CD14-positive monocyte (primary cell): ENCODE results near the gene SP110. TPM values are rescaled to one million over a fixed set of nuclear protein-coding genes. Genes with fewer than 3 reads are reported as not detected.

ENCODE experiments used
- DNase-seq, 3 donors: peaks; one replicate each; pipeline ENCODE4 v3.0.0-alpha.2; 2011 to 2022
- H2AFZ ChIP-seq: 2 replicates; pipeline ENCODE4 v1.6.0; 2012; ENCODE audit warnings: mild to moderate bottlenecking, low read depth, low read length, inconsistent platforms; ENCODE audit not compliant: insufficient read depth, poor library complexity, severe bottlenecking
- H3K27ac ChIP-seq, 2 donors: 1 replicate in 1 of 2; 2 replicates in 1 of 2; pipeline ENCODE4 v1.5.1; 2012 to 2013; ENCODE audit warnings: low read length in 2 of 2, control low read depth in 1 of 2, inconsistent platforms in 1 of 2, low read depth in 1 of 2, mild to moderate bottlenecking in 1 of 2
- H3K27me3 ChIP-seq, 2 donors: one replicate each; pipeline versions ENCODE4 v1.6.0 to v1.6.1; 2011 to 2013; ENCODE audit warnings: low read length in 2 of 2; ENCODE audit not compliant: control insufficient read depth in 2 of 2, insufficient read depth in 2 of 2
- H3K36me3 ChIP-seq, 2 donors: replicated peaks in 1 of 2; 1 replicate in 1 of 2; 2 replicates in 1 of 2; pipeline versions ENCODE4 v1.5.1 to v1.6.1; 2012 to 2013; ENCODE audit warnings: low read length in 2 of 2, control low read depth in 1 of 2, inconsistent platforms in 1 of 2, mild to moderate bottlenecking in 1 of 2; ENCODE audit not compliant: insufficient read depth in 2 of 2, control insufficient read depth in 1 of 2
- H3K4me1 ChIP-seq, 2 donors: 1 replicate in 1 of 2; 2 replicates in 1 of 2; pipeline versions ENCODE4 v1.5.1 to v1.6.1; 2012 to 2013; ENCODE audit warnings: low read length in 2 of 2, control low read depth in 1 of 2, inconsistent platforms in 1 of 2, mild to moderate bottlenecking in 1 of 2, moderate library complexity in 1 of 2; ENCODE audit not compliant: insufficient read depth in 2 of 2, control insufficient read depth in 1 of 2
- H3K4me2 ChIP-seq: replicated peaks from 2 replicates; pipeline ENCODE3; 2012; ENCODE audit warnings: low read length, moderate library complexity, mild to moderate bottlenecking; ENCODE audit not compliant: poor library complexity, severe bottlenecking; ENCODE audit errors: extremely low read depth
- H3K4me3 ChIP-seq, 3 experiments: fragments of 200-600 bp in 1 of 3; sonication (generic) in 1 of 3; replicated peaks in 1 of 3; 1 replicate in 2 of 3; 2 replicates in 1 of 3; pipeline ENCODE4 v1.5.1; 2011 to 2013; ENCODE audit warnings: low read length in 3 of 3, mild to moderate bottlenecking in 3 of 3, control low read depth in 2 of 3, low read depth in 2 of 3, inconsistent platforms in 1 of 3, moderate library complexity in 1 of 3
- H3K79me2 ChIP-seq: 2 replicates; pipeline ENCODE4 v1.6.0; 2012; ENCODE audit warnings: mild to moderate bottlenecking, control low read depth, inconsistent platforms, low read length, moderate library complexity; ENCODE audit not compliant: insufficient read depth
- H3K9ac ChIP-seq: 2 replicates; pipeline ENCODE4 v1.6.0; 2017; ENCODE audit warnings: low read length, mild to moderate bottlenecking; ENCODE audit not compliant: insufficient read depth, poor library complexity, severe bottlenecking
- H3K9me3 ChIP-seq, 2 donors: replicated peaks in 1 of 2; 1 replicate in 1 of 2; 2 replicates in 1 of 2; pipeline versions ENCODE4 v1.5.1 to v1.6.1; 2012 to 2013; ENCODE audit warnings: low read length in 2 of 2, control low read depth in 1 of 2; ENCODE audit not compliant: control insufficient read depth in 1 of 2, insufficient read depth in 1 of 2
- H4K20me1 ChIP-seq: 2 replicates; pipeline ENCODE4 v1.6.0; 2012; ENCODE audit warnings: mild to moderate bottlenecking, low read length, control low read depth, moderate library complexity; ENCODE audit not compliant: insufficient read depth
- H3K27ac Mint-ChIP-seq, 7 donors: one replicate each; pipeline ENCODE4 v1.8.0; 2020; ENCODE audit warnings: mild to moderate bottlenecking in 7 of 7, mixed read lengths in 7 of 7, moderate library complexity in 6 of 7, inconsistent platforms in 2 of 7
- H3K27me3 Mint-ChIP-seq, 3 donors: one replicate each; pipeline ENCODE4 v1.8.0; 2021 to 2022; ENCODE audit warnings: low read depth in 3 of 3, mild to moderate bottlenecking in 3 of 3, mixed read lengths in 3 of 3, moderate library complexity in 3 of 3, inconsistent platforms in 1 of 3
- H3K36me3 Mint-ChIP-seq, 2 donors: one replicate each; pipeline ENCODE4 v1.8.0; 2020; ENCODE audit warnings: mixed read lengths in 2 of 2, inconsistent platforms in 1 of 2, mild to moderate bottlenecking in 1 of 2
- H3K4me1 Mint-ChIP-seq: one replicate; pipeline ENCODE4 v1.8.0; 2020; ENCODE audit warnings: mild to moderate bottlenecking, mixed read lengths
- H3K4me3 Mint-ChIP-seq, 2 donors: one replicate each; pipeline ENCODE4 v1.8.0; 2020; ENCODE audit warnings: mild to moderate bottlenecking in 2 of 2, mixed read lengths in 2 of 2, moderate library complexity in 1 of 2
- H3K9me3 Mint-ChIP-seq, 7 donors: one replicate each; pipeline ENCODE4 v1.8.0; 2020 to 2022; ENCODE audit warnings: mixed read lengths in 7 of 7, mild to moderate bottlenecking in 6 of 7, moderate library complexity in 6 of 7, inconsistent platforms in 2 of 7
- WGBS: methylation state at CpG from one replicate; pipeline ENCODE4 v1.1.5; 2013; ENCODE audit warnings: missing lambda C conversion rate; ENCODE audit not compliant: insufficient coverage; 5-methylcytosine and 5-hydroxymethylcytosine counted together
- intact Hi-C, 2 donors: fragments of 100-400 bp; cut with micrococcal nuclease; formaldehyde crosslinking; loops; one replicate each; pipeline versions ENCODE4 v1.15.0 to v1.15.1; 2023
- polyA plus RNA-seq, 3 donors: library from polyadenylated mRNA; depleted of rRNA in 1 of 3; unstranded in 2 of 3; stranded (reverse) in 1 of 3; fragments of 300-500 nt in 2 of 3; fragments of >200 nt in 1 of 3; fragmentation: Illumina TruSeq in 2 of 3; gene quantifications; 1 replicate in 2 of 3; 2 replicates in 1 of 3; pipeline ENCODE4 v1.2.3, GENCODE V29; 2012 to 2021
- TF ChIP-seq, protein P1 (sequence below): fragments of 200-600 bp; IDR thresholded peaks from one replicate; pipeline ENCODE4 v1.8.0; 2022; ENCODE audit warnings: antibody characterized with exemption, mild to moderate bottlenecking

The SP110 gene
- polyA plus RNA-seq, 3 donors = 39.1 to 66.1 (median 65.5) TPM

DNA sequence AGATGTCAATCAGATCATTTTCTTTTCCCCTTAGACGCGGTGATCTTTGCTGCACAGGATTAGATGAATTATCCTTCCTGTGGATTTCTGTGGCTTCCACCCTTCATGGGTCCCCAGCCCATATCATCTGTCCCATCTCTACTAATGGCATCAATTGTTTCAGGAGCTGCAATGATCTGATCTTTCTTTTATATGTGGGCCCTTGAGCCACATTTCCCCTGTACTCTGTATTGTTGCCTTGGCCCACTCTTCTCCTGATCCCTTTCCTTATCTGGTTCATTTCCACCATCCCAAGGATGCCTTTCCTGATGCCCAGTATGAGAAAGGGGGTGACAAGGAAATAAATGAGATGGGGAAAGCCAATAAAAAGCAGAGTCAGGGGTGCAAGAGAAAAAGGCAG, 30.4 kb upstream of the SP110 start:
- Histone ChIP-seq H3K27me3 (no peaks in the 10 kb centered on the region), H3K4me1 (peaks cover 17 to 27% of the 10 kb centered on the region in 2 donors), H3K4me2 (no peak overlapping the region), H3K79me2 (no peaks in the 10 kb centered on the region), H3K9ac (no peak overlapping the region), H3K9me3 (no peaks in the 10 kb centered on the region), H3K36me3 (no peaks in the 10 kb centered on the region), H3K27ac (no peak overlapping the region), H3K4me3 (no peak overlapping the region), H2AFZ (no peak overlapping the region), H4K20me1 (no peaks in the 10 kb centered on the region)
- Mint-ChIP-seq H3K9me3 (no peaks in the 10 kb centered on the region), H3K36me3 (peaks cover 0 to 3% of the 10 kb centered on the region in 2 donors), H3K27me3 (peaks cover 0 to under 1% (median 0%) of the 10 kb centered on the region in 3 donors), H3K27ac (no peak overlapping the region), H3K4me1 (no peaks in the 10 kb centered on the region), H3K4me3 (no peak overlapping the region)
- WGBS = 100% methylated on average over 2 of the region's 2 CpGs
- TF ChIP-seq, protein P1, sequence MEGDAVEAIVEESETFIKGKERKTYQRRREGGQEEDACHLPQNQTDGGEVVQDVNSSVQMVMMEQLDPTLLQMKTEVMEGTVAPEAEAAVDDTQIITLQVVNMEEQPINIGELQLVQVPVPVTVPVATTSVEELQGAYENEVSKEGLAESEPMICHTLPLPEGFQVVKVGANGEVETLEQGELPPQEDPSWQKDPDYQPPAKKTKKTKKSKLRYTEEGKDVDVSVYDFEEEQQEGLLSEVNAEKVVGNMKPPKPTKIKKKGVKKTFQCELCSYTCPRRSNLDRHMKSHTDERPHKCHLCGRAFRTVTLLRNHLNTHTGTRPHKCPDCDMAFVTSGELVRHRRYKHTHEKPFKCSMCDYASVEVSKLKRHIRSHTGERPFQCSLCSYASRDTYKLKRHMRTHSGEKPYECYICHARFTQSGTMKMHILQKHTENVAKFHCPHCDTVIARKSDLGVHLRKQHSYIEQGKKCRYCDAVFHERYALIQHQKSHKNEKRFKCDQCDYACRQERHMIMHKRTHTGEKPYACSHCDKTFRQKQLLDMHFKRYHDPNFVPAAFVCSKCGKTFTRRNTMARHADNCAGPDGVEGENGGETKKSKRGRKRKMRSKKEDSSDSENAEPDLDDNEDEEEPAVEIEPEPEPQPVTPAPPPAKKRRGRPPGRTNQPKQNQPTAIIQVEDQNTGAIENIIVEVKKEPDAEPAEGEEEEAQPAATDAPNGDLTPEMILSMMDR = no peak
- DNase-seq = no peak
- intact Hi-C loops = no loop called here

DNA sequence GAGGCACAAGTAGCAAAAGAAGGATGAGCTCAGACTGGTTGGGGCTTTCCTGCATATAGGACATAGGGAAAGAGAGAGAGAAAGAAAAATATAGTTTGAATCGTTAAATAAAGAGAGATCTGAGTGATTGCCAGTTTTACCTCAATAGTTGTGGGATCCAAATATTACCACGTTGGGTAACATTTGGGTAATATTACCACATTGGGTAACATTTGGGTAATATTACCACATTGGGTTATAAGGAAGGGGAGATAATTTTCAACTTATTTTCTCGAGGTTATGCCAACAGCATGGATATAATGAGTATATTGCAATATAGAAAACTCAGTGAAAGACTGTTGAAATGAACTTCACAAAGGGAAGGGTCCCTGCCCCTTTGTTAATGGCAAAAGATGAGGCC, 26.4 kb upstream of the SP110 start:
- Mint-ChIP-seq H3K4me3 (no peak overlapping the region), H3K27ac (no peak overlapping the region), H3K9me3 (peaks cover 0 to 1% (median 0%) of the 10 kb centered on the region in 7 donors), H3K36me3 (peaks cover 0 to 6% of the 10 kb centered on the region in 2 donors), H3K27me3 (peaks cover 3 to 10% (median 4%) of the 10 kb centered on the region in 3 donors), H3K4me1 (no peaks in the 10 kb centered on the region)
- WGBS = 0% methylated on average over 1 of the region's 3 CpGs
- DNase-seq = peak in 2 of 3 donors; percentile 42 to 52
- no peak overlapping the region for H2AFZ ChIP-seq
- no peak overlapping the region for H3K9ac ChIP-seq
- H4K20me1 ChIP-seq = no peaks in the 10 kb centered on the region
- no peaks in the 10 kb centered on the region for H3K36me3 ChIP-seq
- H3K4me3 ChIP-seq = no peak overlapping the region
- peaks cover 17 to 27% of the 10 kb centered on the region in 2 donors for H3K4me1 ChIP-seq
- H3K9me3 ChIP-seq = no peaks in the 10 kb centered on the region
- no peaks in the 10 kb centered on the region for H3K79me2 ChIP-seq
- peak overlapping the region; percentile 15 for H3K4me2 ChIP-seq
- H3K27me3 ChIP-seq = peaks cover 2 to 3% of the 10 kb centered on the region in 2 donors
- TF ChIP-seq, protein P1 = no peak
- no peak overlapping the region for H3K27ac ChIP-seq
- intact Hi-C loops = no loop called here
